NCI-H187 (cell line): ENCODE data around the gene TRPM7.

ENCODE experiments used
- DNase-seq, 2 experiments: peaks; one replicate each; lab custom pipeline; 2025; lab: John Stamatoyannopoulos, UW

TRPM7 gene

DNA sequence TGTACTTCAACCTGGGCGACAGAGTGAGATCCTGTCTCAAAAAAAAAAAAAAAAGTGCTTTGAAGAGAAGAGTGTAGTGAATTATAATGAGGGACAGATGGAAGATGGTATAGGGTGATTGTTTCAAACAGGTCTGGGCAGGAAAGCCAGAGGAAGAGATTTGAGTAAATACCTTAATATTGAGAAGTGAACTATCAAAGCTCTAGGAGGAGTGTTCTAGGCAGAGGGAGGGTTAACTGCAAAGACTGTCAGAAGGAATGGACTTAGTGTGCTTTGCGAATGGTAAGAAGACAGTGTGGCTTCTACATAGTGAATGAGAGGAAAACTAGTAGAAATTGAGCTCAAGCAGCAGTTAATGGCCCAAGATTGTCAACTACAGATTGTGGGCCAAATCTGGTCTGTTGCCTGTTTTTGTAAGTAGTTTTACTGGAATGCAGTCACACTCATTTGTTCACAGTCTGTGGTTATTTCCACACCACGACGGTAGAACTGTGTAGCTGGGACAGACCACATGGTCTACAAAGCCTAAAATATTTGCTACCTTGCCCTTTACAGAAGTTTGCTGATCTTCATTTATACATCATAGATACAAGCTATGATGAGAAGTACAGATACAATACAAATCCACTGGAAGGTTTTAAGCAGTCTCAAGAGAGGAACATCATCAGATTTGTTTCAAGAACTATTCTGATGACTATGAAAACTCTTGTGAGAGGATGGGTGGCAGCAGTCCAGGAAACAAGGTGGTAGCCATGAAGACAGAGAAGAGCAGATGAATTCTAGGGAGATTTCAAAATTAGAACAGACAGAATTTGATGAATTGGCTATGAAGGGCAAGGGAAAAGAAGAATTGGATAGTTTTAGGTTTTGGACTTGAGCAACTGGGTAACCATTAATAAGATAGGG is 123.6 kb downstream of the TRPM7 start:
- no peak for DNase-seq

DNA sequence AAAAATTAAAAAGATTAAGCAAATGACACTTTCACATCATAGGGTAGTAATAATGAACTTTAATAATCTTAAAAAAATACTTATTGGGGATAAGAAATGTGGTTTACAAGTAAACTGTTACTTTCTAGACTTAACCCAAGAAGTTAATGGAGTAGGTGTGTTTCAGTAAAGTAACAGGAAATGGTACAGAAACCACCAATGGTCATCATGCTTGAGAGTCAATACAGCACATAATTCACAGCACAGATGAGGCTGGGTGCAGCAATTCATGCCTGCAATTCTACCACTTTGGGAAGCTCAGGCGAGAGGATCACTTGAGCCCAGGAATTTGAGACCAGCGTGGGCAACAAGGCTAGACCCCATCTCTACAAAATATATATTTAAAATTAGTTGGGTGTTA is 128.6 kb downstream of the TRPM7 start:
- DNase-seq = no peak

DNA sequence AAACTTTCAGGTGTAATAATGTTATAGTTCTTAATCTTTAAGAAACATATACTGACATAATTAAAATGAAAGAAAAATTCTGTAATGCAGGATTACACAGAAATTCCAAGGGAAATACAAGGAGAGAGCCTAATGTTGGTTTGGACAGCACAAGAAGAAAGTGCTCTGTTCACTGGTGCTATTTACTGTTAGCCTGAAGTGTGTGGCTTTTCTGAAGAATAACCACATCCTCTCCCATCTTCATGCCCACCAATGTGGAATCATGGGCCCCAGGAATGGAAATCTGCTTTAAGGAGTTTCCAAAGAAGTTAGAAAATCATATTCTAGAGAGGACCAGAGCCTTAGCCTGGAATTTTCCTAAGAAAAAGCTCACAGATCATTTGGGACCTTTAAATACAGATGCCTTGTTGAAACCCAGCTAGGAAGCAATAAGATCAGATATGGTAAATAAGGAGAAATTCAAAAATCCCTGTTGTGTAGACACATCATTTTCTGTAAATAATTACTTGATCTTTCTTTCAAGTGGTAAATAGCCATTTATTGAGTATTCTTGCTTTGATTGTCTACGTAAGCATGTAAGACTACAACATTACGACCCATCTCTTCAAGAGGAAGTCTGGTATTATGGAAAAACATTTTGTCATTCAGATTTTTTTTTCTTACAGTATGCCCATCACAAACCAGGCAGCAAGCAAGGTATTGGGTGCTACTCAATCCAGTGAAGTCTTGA is 129.8 kb downstream of the TRPM7 start:
- no peak for DNase-seq

DNA sequence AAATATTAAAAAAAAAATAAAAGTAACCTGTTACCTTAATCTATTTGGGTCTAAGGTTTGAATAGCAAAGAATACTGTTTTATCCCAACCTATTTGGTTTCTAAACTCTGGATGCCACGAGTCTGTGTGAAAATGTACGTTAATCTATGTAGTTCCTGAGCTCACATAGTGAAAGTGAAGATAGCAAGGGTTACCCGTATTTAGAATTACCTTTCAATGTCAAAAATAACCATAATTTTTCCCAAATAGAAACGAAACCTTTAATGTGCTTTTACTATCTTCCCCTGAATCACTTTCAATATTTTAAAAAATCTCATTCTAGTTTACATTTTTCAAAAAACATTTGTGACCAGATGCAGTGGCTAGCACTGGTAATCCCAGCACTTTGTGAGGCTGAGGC is 134.4 kb downstream of the TRPM7 start:
- no peak for DNase-seq

DNA sequence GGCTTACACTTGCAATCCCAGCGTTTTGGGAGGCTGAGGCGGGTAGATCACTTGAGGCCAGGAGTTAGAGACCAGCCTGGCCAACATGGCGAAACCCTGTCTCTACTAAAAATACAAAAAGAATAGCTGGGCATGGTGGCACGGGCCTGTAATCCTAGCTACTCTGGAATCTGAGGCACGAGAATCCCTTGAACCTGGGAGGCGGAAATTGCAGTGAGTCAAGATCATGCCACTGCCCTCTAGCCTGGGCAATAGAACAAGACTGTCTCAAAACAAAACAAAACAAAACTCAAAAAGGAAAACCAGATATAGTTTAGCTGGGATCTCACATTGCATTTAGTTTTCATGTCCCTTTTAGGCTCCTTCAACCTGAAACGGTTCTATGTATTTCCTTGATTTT is 137.3 kb downstream of the TRPM7 start:
- DNase-seq = no peak

DNA sequence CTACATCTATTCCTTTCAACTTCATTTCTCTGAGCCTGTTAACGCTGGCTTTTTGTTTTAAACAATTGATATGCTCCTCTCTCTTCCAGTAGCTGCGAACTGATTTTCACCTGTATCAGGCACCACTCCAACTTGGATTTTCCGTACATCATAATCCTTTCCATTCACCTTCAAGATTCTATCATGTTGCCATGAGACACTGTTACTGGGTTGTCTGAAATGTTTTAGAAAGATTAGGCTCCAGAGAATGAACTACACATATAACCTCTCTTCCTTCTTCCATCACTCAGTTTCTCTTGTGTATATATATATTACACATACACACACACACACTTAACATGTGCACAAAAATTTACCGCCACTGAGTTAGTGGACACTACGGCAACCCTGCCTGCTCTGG is 140.0 kb downstream of the TRPM7 start, which contains the start of gene USP50:
TSS of gene USP50 (minus strand) at position 101 of the 400 bp plus-strand sequence. CDS start 141 bp downstream, outside the sequence.
- DNase-seq = no peak

DNA sequence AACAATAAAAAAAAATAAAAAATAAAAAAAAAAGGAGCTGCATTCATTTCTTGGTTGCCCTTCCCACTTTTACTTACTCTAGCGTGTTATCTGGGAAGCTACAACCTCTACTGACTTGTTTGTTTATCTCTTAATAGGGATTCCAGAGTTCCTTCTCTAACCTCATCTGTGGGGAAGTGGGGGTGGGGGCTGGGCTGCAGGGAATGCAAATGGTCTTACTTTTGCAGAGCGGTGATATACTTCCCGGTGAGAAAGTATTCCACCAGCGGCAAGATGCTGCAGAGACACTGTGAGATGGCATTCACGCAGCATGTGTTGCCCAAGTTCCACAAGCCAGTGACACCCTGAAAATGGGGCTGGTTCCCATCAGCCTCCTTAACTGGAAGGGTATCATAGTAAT is 142.2 kb downstream of the TRPM7 start:
- DNase-seq = no peak

DNA sequence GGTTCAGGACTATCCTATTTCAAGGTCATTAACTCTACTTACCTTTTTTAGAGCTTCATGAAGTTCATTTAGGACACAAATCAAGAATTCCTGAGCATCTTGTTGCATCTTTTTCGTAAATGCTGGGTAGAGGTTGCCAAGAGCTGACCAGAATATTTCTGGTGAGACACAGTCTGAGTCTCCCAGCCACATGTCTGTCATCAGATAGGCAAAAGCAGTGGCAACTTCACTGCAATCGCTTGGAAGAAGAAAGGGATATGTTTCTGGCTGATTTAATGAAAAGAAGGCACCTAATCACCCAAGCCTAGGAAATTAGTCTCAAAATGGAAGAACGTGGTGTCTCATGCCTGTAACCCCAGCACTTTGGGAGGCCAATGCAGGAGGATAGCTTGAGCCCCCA is 143.0 kb downstream of the TRPM7 start:
- DNase-seq = no peak

DNA sequence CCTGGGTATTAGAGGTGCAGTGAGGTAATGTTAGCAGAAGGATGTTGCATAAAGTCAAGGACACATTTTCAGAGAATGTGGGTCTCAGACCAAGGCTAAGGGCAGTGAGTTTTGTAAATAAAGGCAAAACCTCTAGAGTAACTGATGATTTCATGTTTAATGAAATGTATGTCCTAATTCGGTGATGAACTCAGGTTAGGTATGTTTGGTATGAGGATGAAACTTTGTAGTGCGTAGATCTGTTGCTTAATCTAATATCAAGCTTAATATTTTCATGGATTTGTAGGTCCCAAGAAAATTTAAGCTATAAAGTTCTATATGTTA is 143.7 kb downstream of the TRPM7 start:
- no peak for DNase-seq

DNA sequence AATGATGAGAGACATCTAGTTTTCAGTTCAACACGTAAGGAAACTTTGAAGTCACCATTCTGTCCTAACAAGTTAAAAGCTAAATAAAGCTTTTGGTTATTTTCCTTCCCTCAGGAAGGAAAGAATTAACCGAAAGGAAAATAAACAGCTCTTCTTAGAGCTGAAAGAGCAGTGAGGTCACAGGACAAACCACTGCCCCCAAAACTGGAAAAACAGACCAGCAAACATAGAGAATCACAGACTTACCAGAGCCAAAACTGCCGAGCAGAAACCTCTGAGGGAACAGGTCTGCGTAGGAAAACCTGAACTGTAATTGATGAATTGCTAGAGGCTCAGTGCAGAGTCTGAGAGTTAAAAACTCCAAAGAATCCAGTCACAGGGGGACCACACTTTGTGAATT is 154.8 kb downstream of the TRPM7 start:
- no peak for DNase-seq

DNA sequence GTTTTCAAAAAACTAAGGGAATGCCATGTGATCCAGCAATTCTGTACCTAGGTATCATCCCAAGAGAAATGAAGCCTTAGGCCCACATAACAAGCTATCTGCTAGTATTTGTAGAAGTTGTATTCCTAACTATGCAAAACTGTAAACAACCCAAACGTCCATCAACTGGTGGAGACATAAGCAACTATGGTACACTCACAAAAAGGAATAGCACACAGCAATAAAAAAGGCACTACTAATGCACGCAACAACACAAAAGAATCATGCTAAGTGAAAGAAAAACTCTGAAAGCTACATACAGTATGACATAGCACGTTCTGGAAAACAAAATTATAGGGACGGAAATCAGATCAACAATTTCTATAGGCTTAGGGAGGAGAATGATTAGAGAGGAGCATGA is 155.4 kb downstream of the TRPM7 start:
- DNase-seq = no peak

DNA sequence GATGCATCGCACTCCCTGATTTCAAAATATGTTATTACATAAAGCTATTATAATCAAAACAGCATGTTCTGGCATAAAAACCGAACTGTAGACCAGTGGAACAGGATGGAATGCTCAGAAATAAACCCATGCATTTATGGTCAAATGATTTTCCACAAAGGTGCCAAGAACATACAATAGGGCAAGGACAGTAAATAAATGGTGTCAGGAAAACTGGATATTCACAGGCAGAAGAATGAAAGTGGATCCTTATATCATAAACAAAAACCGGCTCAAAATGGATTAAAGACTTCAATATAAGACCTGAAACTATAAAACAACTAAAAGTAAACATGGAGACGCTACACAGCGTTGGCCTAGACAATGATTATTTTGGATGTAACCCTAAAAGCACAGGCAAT is 162.7 kb downstream of the TRPM7 start:
- DNase-seq = no peak

DNA sequence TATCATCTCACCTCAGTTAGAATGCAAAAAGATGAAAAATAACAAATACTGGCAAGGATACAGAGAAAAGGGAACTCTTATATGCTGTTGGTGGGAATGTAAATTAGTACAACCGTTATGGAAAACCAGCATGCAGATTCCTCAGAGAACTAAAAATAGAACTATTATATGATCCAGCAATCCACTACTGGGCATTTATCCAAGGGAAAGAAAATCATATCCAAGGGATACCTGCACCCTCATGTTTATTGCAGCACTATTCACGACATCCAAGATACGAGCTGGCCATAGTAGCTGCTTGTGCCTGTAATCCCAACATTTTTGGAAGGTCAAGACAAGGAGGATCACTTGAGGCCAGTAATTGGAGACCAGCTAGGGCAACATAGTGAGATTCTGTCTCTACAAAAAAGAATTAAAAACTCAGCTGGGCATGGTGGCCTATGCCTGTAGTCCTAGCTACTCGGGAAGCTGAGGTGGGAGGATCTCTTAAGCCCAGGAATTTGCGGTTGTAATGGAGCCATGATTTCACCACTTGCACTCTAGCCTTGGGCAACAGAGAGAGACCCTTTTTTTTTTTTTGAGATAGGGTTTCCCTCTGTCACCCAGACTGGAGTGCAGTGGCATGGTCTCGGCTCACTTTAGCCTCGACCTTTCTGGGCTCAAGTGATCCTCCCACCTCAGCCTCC is 166.7 kb downstream of the TRPM7 start:
- no peak for DNase-seq

DNA sequence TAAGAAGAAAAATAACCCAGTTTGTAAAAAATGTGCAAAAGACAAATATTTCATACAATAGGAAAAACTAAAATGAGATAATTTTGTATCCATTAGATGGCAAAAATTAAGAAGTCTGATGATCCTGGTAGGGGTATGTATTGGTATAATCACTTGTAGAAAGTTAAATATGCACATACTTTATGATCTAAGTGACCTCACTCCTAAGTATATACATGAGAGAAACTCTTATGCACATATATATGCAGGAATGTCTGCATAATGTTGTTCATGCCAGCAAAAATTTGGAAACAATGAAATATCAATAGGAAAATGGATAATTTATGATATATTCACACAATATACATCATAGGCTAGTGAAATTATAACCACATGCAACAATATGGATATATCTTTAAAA is 173.6 kb downstream of the TRPM7 start:
- DNase-seq = no peak
